H1 (cell line): Measurements from ENCODE around the gene LTA.

Experiments
- BACH1 ChIP-seq: IDR thresholded peaks from 2 replicates; pipeline ENCODE4 v1.6.1; 2012; ENCODE audit warnings: low read length, improper control_type of control experiment
- CEBPB ChIP-seq: IDR thresholded peaks from 2 replicates; pipeline ENCODE4 v1.6.1; 2012; ENCODE audit warnings: low read depth, low read length
- CHD2 ChIP-seq: IDR thresholded peaks from 2 replicates; pipeline ENCODE4 v1.6.1; 2012; ENCODE audit warnings: low read length, improper control_type of control experiment
- EP300 ChIP-seq, 2 experiments: IDR thresholded peaks; 1 replicate in 1 of 2; 2 replicates in 1 of 2; pipeline ENCODE4 v1.6.1; 2011 to 2012; ENCODE audit warnings: low read depth in 2 of 2, low read length in 2 of 2, mild to moderate bottlenecking in 2 of 2, borderline replicate concordance in 1 of 2, inconsistent platforms in 1 of 2, moderate library complexity in 1 of 2
- MAFK ChIP-seq: IDR thresholded peaks from 2 replicates; pipeline ENCODE4 v1.6.1; 2012; ENCODE audit warnings: low read depth, mild to moderate bottlenecking, improper control_type of control experiment, low read length
- POLR2A ChIP-seq, 2 experiments: IDR thresholded peaks; 1 replicate in 1 of 2; 2 replicates in 1 of 2; pipeline ENCODE4 v1.6.1; 2011; ENCODE audit warnings: low read depth in 2 of 2, low read length in 2 of 2, mild to moderate bottlenecking in 2 of 2; ENCODE audit errors: control extremely low read depth in 1 of 2
- POLR2AphosphoS5 ChIP-seq: IDR thresholded peaks from 2 replicates; pipeline ENCODE4 v1.6.1; 2011; ENCODE audit warnings: low read depth, low read length
- RAD21 ChIP-seq, 2 experiments: IDR thresholded peaks in 1 of 2; conservative IDR thresholded peaks in 1 of 2; 2 replicates each; pipeline ENCODE4 v1.6.1; 2011; ENCODE audit warnings: low read depth in 2 of 2, low read length in 2 of 2, improper control_type of control experiment in 1 of 2, inconsistent platforms in 1 of 2, mild to moderate bottlenecking in 1 of 2, moderate library complexity in 1 of 2
- RNF2 ChIP-seq: fragments of 200-900, 300-1000 bp; sonication (generic); IDR thresholded peaks from 2 replicates; pipeline ENCODE4 v1.7.1; 2016; ENCODE audit warnings: borderline replicate concordance, low read depth, mild to moderate bottlenecking, antibody characterized with exemption, low read length; ENCODE audit not compliant: poor library complexity, severe bottlenecking; ENCODE audit errors: missing control alignments
- ZNF274 ChIP-seq: IDR thresholded peaks from 2 replicates; pipeline ENCODE4 v1.7.0; 2012; ENCODE audit warnings: low read length, borderline replicate concordance; ENCODE audit errors: extremely low read depth
- TF ChIP-seq, protein P1 (sequence below), 3 experiments: IDR thresholded peaks; 1 replicate in 2 of 3; 2 replicates in 1 of 3; pipeline versions ENCODE4 v1.5.1 to v1.6.1; 2011; ENCODE audit warnings: low read length in 3 of 3, mild to moderate bottlenecking in 3 of 3, inconsistent platforms in 2 of 3, low read depth in 1 of 3, moderate library complexity in 1 of 3; ENCODE audit not compliant: insufficient read depth in 1 of 3; ENCODE audit errors: control extremely low read depth in 1 of 3

DNA sequence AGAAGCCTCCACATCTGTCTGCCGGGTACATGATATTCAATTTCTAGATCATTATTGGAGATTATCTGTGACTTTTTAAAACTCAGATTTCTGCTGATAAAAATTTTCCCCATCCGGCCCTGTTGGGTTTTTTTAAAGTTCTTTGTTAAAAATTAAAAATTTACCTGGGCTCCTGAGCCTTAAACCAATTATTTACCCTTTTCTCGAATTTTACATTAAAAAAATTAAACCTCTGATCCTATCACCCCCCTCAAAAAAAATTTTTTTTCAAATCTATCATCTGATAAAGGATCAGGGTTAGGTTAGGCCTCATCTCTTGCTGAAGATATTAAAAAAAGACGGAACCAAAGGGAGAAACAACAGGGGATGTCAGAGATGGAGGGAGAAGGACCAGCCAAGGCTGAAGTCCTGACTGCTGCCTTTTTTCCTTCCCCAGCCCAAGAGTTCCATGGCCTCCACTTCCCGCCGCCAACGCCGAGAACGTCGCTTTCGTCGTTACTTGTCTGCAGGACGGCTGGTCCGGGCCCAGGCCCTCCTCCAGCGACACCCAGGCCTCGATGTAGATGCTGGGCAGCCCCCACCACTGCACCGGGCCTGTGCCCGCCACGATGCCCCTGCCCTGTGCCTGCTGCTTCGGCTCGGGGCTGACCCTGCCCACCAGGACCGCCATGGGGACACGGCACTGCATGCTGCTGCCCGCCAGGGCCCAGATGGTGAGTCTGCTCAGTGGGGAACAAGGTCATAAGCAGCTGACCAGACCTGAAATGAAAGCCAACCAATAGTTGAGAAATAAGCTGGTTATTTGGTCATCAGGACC, 24.2 kb upstream of the LTA start:
- TF ChIP-seq, protein P1, sequence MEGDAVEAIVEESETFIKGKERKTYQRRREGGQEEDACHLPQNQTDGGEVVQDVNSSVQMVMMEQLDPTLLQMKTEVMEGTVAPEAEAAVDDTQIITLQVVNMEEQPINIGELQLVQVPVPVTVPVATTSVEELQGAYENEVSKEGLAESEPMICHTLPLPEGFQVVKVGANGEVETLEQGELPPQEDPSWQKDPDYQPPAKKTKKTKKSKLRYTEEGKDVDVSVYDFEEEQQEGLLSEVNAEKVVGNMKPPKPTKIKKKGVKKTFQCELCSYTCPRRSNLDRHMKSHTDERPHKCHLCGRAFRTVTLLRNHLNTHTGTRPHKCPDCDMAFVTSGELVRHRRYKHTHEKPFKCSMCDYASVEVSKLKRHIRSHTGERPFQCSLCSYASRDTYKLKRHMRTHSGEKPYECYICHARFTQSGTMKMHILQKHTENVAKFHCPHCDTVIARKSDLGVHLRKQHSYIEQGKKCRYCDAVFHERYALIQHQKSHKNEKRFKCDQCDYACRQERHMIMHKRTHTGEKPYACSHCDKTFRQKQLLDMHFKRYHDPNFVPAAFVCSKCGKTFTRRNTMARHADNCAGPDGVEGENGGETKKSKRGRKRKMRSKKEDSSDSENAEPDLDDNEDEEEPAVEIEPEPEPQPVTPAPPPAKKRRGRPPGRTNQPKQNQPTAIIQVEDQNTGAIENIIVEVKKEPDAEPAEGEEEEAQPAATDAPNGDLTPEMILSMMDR (IDR thresholded peaks at IDR 0.05; ENCODE audit: control extremely low read depth in 1 of 3, insufficient read depth in 1 of 3, low read depth in 1 of 3, low read length in 3 of 3) = no peak
- TF ChIP-seq RNF2 = no peak
- TF ChIP-seq POLR2AphosphoS5 = no peak
- no peak for TF ChIP-seq RAD21 (IDR thresholded peaks at IDR 0.05 in 1 of 2, conservative IDR thresholded peaks at IDR 0.05 in 1 of 2; ENCODE audit: low read depth in 2 of 2, low read length in 2 of 2)
- TF ChIP-seq ZNF274 = no peak
- no peak for TF ChIP-seq CEBPB
- TF ChIP-seq MAFK = no peak
- TF ChIP-seq POLR2A (IDR thresholded peaks at IDR 0.05; ENCODE audit: control extremely low read depth in 1 of 2, low read depth in 2 of 2, low read length in 2 of 2) = no peak
- TF ChIP-seq BACH1 = no peak
- no peak for TF ChIP-seq CHD2
- TF ChIP-seq EP300 (IDR thresholded peaks at IDR 0.05; ENCODE audit: borderline replicate concordance in 1 of 2, low read depth in 2 of 2, low read length in 2 of 2) = no peak
